Esophagus squamous epithelium (tissue), 4 donors: ENCODE results near the gene ROR1.

Source experiments
- POLR2A ChIP-seq, 4 donors: fragments of 450-650 bp; IDR thresholded peaks; one replicate each; pipeline ENCODE4 v1.6.1; 2017; ENCODE audit warnings: antibody characterized with exemption in 4 of 4, mild to moderate bottlenecking in 4 of 4, moderate library complexity in 3 of 4
- TF ChIP-seq, protein P1 (sequence below), 6 experiments: fragments of 450-650 bp in 4 of 6; fragments of 200-600 bp in 2 of 6; sonication (generic) in 2 of 6; IDR thresholded peaks; one replicate each; pipeline ENCODE4 v1.5.1; 2016 to 2019; ENCODE audit warnings: antibody characterized with exemption in 6 of 6, mild to moderate bottlenecking in 4 of 6, moderate library complexity in 4 of 6

- TF ChIP-seq, protein P1, sequence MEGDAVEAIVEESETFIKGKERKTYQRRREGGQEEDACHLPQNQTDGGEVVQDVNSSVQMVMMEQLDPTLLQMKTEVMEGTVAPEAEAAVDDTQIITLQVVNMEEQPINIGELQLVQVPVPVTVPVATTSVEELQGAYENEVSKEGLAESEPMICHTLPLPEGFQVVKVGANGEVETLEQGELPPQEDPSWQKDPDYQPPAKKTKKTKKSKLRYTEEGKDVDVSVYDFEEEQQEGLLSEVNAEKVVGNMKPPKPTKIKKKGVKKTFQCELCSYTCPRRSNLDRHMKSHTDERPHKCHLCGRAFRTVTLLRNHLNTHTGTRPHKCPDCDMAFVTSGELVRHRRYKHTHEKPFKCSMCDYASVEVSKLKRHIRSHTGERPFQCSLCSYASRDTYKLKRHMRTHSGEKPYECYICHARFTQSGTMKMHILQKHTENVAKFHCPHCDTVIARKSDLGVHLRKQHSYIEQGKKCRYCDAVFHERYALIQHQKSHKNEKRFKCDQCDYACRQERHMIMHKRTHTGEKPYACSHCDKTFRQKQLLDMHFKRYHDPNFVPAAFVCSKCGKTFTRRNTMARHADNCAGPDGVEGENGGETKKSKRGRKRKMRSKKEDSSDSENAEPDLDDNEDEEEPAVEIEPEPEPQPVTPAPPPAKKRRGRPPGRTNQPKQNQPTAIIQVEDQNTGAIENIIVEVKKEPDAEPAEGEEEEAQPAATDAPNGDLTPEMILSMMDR (IDR thresholded peaks at IDR 0.05): no peak
- TF ChIP-seq POLR2A (IDR thresholded peaks at IDR 0.05): no peak
Measured at GRCh38 chr1:63906047-63906704, 132.4 kb downstream of the ROR1 start.
